Mononuclear cell (primary cell): Measurements from ENCODE around the gene SIMC1. TPM values are rescaled to one million over a fixed set of nuclear protein-coding genes. Genes with fewer than 3 reads are reported as not detected.

Source experiments
- H3K27me3 ChIP-seq: 2 replicates; pipeline ENCODE4 v1.6.0; 2011; ENCODE audit warnings: low read length, control low read depth; ENCODE audit not compliant: insufficient read depth
- H3K4me1 ChIP-seq: 2 replicates; pipeline ENCODE4 v1.5.1; 2011; ENCODE audit warnings: mild to moderate bottlenecking, low read length, control low read depth; ENCODE audit not compliant: insufficient read depth
- H3K4me3 ChIP-seq: 2 replicates; pipeline ENCODE4 v1.5.1; 2011; ENCODE audit warnings: mild to moderate bottlenecking, low read length, moderate library complexity
- H3K9me3 ChIP-seq: 2 replicates; pipeline ENCODE4 v1.5.1; 2011; ENCODE audit warnings: low read depth, mild to moderate bottlenecking, control low read depth, low read length
- total RNA-seq: library from RNA; depleted of rRNA; stranded (reverse); fragments of >200 nt; gene quantifications from one replicate; pipeline ENCODE4 v1.2.3, GENCODE V29; 2012

Gene SIMC1
- total RNA-seq, 1 donor: 11.5 TPM

DNA sequence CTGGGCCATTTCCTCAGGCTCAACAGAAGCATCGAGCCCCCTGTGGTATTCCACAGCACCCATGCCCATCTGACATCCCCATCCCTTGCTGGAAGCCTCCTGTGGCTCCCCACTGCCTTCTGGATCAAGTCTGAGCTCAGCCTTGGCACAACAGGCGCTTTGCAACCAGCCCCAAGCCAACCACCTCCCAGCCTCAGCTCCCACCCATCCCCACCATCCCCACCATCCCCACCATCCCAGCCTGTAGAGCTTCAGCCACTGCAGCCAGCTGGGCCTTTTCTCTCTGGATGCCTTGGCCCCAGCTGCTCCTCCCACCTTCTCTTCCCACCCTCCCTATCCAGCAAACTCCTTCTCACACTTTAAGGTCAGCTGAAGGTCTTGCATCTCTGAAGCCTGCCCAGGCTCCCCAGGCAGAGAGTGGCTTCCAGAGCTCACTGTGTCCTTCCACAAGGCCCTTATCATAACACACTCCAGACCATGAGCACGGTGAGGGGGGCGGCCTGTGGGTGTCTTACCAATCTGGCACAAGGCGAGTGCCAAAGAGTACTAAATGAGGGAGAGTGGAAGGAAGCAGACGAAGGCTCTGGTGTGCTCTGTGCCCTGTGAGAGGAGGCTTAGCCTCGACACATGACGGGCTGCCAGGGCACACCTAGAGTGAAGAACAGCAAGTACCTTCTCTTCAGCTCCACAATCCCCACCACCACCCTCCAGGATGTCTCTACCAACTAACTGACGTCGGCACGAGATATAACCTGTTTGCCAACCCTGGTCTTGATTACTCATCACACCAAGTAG, 156.9 kb downstream of the SIMC1 start:
- H3K4me1 ChIP-seq: peaks cover 11% of the 10 kb centered on the region
- no peak overlapping the region for H3K4me3 ChIP-seq
- H3K27me3 ChIP-seq: no peaks in the 10 kb centered on the region
- H3K9me3 ChIP-seq: no peaks in the 10 kb centered on the region

Other genes with a start within 250 kb of the SIMC1 start
- gene KIAA1191, start 123.3 kb downstream of the SIMC1 start, total RNA-seq: 34.0 TPM
- gene ARL10, start 127.1 kb downstream of the SIMC1 start, total RNA-seq: 2.3 TPM
- gene NOP16, start 150.2 kb downstream of the SIMC1 start, total RNA-seq: 6.1 TPM
- 61.7 TPM for gene HIGD2A, start 150.3 kb downstream of the SIMC1 start, total RNA-seq
- 55.3 TPM for gene CLTB, start 178.1 kb downstream of the SIMC1 start, total RNA-seq
- gene FAF2, start 210.0 kb downstream of the SIMC1 start, total RNA-seq: 30.1 TPM